C4-2B (cell line): ENCODE data around the gene FCER2.

ENCODE experiments used
- H3K27ac ChIP-seq: fragments of 450-650 bp; 2 replicates; pipeline ENCODE4 v1.5.1; 2017
- ZFX ChIP-seq: fragments of 450-650 bp; IDR thresholded peaks from 2 replicates; pipeline ENCODE4 v1.6.1; 2017
- TF ChIP-seq, protein P1 (sequence below): fragments of 450-650 bp; conservative IDR thresholded peaks from 2 replicates; pipeline ENCODE4 v1.5.1; 2017; ENCODE audit warnings: mild to moderate bottlenecking

FCER2 gene

DNA sequence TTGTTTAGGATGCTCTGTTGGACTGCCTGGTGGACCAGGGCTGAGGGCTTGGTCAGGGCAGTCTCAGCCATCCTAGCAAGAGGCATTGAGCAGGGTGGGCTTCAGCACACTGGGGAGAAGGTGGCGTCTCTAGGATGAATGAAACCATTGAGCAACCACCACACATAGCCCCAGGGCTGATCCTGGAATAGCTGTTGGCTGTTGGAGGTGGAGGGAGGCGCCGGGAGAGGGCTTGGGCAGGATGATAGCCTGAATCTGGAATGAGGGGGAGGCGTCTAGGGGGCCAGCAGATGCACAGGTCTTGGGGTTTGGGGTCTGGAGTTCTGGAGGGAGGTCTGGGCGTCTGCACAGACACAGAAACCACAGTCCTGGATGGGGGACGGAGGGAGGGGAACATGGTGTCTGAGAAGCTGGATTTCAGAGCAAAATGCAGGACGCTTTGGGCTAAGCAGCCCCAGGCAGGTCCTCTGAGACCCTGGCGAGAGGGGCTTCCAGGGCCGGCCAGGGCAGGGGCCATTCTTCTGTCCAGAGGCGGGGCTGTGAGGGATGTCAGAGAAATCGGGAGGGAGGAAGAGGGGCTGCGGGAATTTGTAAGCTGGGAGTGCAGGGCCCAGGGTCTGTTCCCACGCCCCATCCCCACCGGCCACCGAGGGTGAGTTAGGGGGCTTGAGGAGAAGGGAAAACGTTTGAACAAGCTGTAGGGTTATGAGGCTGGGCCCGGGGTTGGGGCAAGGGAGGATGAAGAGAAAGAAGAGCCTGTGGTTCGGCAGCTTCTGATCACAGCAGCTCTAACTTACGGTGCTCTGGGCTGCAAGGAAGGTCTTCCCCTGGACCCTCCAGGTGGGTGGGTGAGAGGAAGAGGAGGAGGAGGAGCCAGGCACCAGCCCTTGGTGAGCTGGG, 16.1 kb downstream of the FCER2 start:
- TF ChIP-seq, protein P1, sequence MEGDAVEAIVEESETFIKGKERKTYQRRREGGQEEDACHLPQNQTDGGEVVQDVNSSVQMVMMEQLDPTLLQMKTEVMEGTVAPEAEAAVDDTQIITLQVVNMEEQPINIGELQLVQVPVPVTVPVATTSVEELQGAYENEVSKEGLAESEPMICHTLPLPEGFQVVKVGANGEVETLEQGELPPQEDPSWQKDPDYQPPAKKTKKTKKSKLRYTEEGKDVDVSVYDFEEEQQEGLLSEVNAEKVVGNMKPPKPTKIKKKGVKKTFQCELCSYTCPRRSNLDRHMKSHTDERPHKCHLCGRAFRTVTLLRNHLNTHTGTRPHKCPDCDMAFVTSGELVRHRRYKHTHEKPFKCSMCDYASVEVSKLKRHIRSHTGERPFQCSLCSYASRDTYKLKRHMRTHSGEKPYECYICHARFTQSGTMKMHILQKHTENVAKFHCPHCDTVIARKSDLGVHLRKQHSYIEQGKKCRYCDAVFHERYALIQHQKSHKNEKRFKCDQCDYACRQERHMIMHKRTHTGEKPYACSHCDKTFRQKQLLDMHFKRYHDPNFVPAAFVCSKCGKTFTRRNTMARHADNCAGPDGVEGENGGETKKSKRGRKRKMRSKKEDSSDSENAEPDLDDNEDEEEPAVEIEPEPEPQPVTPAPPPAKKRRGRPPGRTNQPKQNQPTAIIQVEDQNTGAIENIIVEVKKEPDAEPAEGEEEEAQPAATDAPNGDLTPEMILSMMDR: no peak
- TF ChIP-seq ZFX: no peak
- no peak overlapping the region for H3K27ac ChIP-seq

DNA sequence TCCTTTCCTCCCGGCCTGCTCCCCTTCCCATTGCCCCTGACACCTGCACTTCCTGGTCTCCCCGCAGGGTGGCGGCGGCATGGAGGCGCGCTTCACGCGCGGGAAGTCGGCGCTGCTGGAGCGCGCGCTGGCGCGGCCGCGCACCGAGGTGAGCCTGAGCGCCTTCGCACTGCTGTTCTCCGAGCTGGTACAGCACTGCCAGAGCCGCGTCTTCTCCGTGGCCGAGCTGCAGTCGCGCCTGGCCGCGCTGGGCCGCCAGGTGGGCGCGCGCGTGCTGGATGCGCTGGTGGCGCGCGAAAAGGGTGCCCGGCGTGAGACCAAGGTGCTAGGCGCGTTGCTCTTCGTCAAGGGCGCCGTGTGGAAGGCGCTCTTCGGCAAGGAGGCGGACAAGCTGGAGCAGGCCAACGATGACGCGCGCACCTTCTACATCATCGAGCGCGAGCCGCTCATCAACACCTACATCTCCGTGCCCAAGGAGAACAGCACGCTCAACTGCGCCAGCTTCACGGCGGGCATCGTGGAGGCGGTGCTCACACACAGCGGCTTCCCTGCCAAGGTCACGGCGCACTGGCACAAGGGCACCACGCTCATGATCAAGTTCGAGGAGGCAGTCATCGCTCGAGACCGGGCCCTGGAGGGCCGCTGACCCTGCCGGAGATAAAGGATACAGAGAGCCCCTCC, 19.6 kb downstream of the FCER2 start:
- H3K27ac ChIP-seq: peak overlapping the region; percentile 95; the same call in 1 of the 2 replicates
- no peak for TF ChIP-seq ZFX
- TF ChIP-seq, protein P1: no peak

DNA sequence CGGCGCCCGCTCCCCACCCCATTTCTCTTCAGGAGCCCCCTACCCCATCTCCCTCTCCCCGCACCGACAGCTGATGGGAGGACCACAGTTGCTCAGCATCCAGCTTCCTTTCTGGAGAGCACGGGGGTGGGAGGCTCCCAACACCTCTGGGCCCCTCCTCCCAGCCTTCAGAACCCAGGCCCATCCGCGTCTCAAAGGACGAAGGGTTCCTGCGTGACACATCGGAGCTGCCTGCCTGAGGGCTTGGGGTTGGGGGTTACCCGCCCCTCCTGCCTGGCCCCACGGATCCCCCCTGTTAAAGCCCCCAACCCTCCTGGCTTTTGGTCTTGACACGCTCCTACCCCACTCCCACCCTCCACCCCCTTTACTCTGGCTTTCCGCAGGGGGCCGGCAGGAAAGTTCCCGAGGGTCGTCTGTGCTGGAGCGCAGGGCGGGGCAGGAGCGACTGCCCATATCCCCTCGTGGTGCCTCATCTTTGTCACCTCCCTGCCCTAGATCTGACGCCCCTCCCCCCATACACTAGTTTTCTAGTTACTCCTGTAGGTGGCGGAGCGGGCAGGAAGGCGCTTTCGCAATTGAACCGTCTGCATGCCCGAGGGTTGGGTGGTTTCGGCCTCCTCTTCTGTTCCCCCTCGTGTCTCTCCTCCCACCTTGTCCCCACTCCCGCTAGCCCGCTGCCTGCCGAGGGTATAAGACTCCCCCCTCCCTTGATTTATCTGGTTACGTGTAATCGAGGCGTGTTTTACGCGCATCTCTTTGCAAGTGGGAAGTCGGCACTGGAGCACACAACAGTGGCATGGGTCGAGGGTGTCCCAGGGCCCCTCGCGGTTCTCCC, 20.4 kb downstream of the FCER2 start:
- no peak for TF ChIP-seq ZFX
- TF ChIP-seq, protein P1: no peak; the same call in 1 of the 2 replicates
- H3K27ac ChIP-seq: peak overlapping the region; percentile 95

DNA sequence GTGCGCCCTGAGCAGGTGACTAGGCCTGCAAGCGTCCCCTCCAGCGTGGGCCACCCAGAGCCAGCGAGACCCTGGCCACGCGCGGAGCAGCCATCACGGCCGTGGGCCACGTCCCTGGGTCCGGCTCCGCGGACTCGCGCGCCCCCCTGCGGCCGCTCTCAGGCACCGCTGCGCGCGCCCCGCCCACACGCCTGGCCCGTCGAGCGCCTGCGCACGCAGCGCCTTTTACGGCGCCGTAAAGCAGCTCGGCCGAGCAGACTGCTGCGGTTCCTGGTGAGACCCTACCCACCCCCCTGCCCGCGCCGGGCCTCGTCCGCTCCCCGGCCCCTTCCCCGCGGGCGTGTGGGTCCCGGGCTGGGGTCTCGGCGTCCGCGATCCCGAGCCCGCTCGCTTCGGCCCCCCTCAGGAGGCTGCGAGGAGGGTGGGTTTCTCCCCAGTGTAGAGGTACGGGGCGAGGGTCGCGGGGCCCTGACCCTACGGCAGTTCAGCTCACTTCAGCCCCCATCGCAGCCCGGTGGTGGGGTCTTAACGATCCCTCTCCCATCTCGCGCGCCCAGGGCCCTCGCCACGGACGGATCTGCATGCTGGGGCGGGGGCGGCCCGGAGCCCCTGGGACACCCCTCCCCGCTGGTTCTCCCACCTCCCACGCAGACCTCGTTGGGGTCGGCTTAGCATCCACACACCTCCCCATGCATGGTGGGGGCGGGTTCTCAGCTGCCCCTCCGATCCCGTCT, 21.2 kb downstream of the FCER2 start, which contains the start of gene TRAPPC5:
TSS of gene TRAPPC5 (plus strand) at position 228 of the 734 bp plus-strand sequence. CDS start 1,421 bp downstream, outside the sequence.
- peak within 1 kb of the TSS; percentile 95 for H3K27ac ChIP-seq
- TF ChIP-seq, protein P1: peak; percentile 99
- TF ChIP-seq ZFX: peak; percentile 51; the same call in 1 of the 2 replicates

DNA sequence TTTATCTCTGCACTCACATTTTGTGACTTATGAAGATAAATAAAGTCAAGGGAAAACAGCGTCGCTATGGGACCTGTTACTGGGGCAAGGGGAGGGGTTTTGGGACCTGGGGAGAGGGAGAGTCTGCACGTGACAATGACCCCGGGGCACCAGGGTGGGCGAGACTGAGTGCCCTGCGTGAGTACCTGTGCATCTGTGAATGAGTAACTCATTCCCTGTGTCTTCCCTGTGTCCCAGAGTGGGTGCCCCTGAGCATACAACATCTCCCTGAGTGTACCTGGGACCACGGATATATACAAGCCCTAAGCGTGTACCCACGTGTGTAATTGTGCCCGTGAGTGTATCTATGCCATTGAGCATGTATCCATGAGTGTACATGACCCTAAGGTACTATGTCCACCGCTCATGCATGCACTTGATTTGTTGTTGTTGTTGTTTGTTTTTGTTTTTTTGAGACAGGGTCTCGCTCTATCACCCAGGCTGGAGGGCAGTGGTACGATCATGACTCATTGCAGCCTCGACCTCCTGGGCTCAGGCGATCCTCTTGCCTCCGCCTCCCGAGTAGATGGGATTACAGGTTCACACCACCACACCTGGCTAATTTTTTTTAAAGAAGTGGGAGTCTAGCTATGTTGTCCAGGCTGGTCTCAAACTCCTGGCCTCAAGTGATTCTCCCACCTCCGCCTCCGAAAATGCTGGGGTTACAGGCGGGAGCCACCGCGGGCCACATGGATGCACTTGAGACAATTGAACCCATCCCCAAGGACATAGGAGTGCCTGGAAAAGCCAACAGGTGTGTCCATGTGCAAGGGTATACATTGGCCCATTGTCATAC, 21.9 kb downstream of the FCER2 start:
- TF ChIP-seq, protein P1: no peak
- no peak for TF ChIP-seq ZFX
- peak overlapping the region; percentile 95 for H3K27ac ChIP-seq
